GM12874 (cell line): ENCODE data around the gene PAX7.

Experiments
- TF ChIP-seq, protein P1 (sequence below): IDR thresholded peaks from 2 replicates; pipeline ENCODE4 v1.5.1; 2011; ENCODE audit warnings: low read depth, mild to moderate bottlenecking, control low read depth, low read length, moderate library complexity; ENCODE audit not compliant: insufficient read depth

PAX7 gene

DNA sequence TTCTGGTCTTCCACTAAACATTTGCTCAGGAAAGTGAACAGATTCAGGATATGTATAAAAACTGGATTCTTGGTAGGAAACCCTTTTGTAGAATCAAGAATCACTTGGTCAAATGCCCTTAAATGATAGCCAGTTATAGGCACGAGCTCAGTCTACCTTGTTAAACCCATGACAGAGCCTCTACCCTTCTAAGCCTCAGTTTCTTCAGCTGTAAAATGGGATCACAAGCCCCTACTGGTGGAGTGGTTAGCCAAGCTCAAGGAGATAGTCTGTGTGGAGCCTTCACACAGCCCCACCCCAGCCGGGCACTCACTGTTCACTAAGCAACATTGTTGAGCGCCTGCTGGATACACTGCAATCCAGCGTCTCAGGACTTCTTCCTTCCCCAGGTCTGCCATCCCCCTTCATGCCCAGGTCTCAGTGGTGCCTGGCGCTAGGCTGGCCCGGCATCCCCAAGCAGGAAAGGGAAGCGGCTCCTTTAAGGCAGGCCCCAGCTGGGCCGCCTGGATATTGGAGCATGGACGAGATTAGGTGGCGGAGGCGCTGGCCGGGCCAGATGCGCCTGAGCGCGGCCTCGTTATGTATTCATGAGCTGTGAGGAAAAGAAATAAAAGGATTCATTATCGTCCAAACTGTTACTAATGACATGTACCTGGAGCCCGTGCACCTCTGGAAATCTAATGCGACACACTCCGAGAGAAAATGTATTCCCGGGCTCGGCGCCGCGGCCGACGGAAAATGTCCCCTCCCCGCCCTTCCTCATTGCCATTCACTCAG lies 153.2 kb downstream of the PAX7 start:
- TF ChIP-seq, protein P1, sequence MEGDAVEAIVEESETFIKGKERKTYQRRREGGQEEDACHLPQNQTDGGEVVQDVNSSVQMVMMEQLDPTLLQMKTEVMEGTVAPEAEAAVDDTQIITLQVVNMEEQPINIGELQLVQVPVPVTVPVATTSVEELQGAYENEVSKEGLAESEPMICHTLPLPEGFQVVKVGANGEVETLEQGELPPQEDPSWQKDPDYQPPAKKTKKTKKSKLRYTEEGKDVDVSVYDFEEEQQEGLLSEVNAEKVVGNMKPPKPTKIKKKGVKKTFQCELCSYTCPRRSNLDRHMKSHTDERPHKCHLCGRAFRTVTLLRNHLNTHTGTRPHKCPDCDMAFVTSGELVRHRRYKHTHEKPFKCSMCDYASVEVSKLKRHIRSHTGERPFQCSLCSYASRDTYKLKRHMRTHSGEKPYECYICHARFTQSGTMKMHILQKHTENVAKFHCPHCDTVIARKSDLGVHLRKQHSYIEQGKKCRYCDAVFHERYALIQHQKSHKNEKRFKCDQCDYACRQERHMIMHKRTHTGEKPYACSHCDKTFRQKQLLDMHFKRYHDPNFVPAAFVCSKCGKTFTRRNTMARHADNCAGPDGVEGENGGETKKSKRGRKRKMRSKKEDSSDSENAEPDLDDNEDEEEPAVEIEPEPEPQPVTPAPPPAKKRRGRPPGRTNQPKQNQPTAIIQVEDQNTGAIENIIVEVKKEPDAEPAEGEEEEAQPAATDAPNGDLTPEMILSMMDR: no peak

DNA sequence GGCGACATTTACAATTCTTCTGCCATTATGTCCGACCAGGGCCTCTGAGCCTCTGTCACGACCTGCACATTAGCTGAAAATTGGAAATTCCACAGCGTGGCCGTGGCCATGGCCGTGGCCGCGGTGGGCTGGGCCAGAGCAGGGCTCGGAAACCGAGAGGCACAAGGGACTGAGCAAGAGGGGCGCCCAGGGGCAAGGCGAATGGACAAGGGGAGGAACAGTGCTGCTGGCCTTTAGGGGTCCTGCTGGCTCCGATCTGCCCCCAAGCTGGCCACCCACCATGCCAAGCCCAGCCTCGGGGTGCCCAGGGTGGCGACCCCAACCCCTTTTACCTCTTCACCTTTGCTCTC lies 153.8 kb downstream of the PAX7 start:
- TF ChIP-seq, protein P1: no peak

DNA sequence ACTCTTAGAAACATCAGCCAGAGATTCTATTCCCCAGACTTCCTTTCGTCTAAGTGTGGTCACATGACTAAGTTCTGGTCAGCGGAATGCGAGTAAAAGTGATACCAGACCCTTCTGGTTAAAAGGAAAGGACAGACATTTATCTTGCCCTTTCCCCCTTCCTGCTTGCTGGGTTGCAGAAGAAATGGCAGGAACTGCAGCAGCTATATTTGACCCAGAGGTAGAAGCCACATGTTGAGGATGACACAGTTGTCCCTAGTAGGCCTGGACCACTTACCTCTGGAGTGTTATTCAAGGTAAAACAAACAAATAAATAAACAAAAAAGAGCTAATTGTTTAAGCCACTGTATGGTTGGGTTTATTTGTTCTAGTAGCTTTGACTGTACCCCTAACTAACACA lies 155.5 kb downstream of the PAX7 start:
- TF ChIP-seq, protein P1: no peak

DNA sequence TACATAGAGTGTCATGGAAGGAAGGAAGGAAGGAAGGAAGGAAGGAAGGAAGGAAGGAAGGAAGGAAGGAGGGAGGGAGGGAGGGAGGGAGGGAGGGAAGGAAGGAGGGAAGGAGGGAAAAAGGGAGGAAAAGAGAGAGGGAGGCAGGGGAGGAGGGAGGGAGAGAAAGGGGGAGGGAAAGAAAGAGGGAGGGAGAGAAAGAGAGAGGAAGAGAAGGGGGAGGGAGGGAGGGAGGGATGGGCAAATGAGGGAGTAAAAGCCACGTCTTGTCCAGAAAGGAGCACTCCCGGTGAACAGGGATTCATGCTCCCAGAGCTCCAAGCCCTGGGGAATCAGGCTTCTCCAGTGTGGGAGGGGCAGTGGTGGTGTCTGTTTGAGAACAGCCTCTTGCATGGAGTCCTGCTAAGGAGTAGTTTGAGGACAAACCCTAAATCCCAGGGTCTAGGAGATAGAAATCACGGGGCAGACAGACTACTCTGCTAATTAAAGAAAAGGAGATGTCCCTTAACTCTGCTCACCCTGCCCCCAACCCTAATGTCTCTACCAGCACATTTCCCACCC lies 157.3 kb downstream of the PAX7 start:
- TF ChIP-seq, protein P1: no peak

DNA sequence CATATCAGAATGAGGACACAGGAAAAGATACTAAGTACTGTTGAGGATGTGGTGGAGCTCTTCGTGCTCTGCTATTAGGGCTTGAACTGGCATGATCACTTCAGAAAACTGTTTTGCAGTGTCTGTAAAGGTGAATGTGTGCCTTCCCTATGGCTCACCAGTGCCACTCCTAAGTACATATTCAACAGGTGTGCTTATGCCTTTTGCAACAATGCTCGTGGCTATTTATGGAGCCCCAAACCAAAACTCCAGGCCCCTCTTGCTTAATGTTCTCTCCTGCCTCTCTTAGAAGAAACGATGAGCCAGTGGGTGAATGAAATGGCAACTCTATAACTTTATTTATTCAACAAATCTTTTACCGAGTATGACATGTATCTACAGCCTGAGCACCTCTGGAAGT lies 158.6 kb downstream of the PAX7 start:
- TF ChIP-seq, protein P1: no peak

DNA sequence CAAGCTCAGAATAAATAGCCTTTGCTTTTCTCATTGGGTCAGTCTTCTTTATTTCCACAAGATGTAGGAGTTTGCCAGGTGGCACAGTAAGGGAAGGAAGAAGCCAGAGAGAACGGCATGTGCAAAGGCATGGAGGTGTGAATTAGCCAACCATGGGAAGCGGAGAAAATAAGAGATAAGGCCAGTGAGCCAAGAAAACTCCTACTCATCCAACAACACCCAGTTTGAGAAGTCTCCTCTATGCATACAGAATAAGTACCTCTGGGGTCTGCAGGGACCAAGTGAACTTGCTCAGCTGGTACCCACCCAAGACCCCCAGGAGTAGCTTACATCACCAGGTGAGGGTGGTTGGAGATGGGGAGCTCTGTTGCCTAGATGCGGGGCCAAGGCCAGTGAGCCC lies 162.1 kb downstream of the PAX7 start:
- TF ChIP-seq, protein P1: no peak

DNA sequence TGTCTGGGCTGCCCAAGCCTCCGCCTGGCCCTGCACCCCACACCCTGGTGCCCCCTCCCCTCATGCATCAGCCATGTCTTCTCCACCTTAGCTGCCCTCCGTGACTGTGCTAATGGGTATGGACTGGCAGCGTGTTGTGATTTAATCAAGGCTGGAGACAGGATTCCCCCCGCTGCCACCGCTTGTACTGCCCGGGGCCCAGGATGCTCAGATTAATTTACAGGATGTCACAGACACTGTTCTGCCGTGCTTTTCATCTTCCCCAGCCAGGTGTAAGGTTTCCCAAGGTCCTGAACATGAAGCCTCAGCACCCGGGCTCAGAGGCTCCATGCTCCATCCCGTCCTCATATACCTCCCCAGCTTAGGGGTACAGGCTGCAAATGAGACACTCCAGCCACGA lies 162.5 kb downstream of the PAX7 start:
- TF ChIP-seq, protein P1: no peak
